HUES48 (cell line): Measurements from ENCODE around the gene LARP1.
"Not testable (repeated sequence)": the region's sequence is repeated elsewhere in the genome, so short reads cannot be mapped to it uniquely, and the experiment has no call there.

Source experiments
- H3K27ac ChIP-seq: one replicate; pipeline ENCODE4 v1.7.0; 2013; ENCODE audit warnings: low read depth, low read length, inconsistent platforms
- H3K27me3 ChIP-seq: 2 replicates; pipeline ENCODE4 v1.6.1; 2013; ENCODE audit warnings: mild to moderate bottlenecking, low read length; ENCODE audit not compliant: control insufficient read depth, insufficient read depth
- H3K36me3 ChIP-seq: 2 replicates; pipeline ENCODE4 v1.6.1; 2013; ENCODE audit warnings: low read length; ENCODE audit not compliant: control insufficient read depth, insufficient read depth
- H3K4me1 ChIP-seq: 2 replicates; pipeline ENCODE4 v1.6.1; 2013; ENCODE audit warnings: mild to moderate bottlenecking, low read length; ENCODE audit not compliant: control insufficient read depth, insufficient read depth
- H3K4me3 ChIP-seq: 2 replicates; pipeline ENCODE4 v1.5.1; 2013; ENCODE audit warnings: mild to moderate bottlenecking, low read depth, low read length
- H3K9ac ChIP-seq: 2 replicates; pipeline ENCODE4 v1.6.1; 2013; ENCODE audit warnings: mild to moderate bottlenecking, low read depth, low read length, moderate library complexity
- H3K9me3 ChIP-seq: 2 replicates; pipeline ENCODE4 v1.6.1; 2013; ENCODE audit warnings: low read length; ENCODE audit not compliant: control insufficient read depth, insufficient read depth

The LARP1 gene

DNA sequence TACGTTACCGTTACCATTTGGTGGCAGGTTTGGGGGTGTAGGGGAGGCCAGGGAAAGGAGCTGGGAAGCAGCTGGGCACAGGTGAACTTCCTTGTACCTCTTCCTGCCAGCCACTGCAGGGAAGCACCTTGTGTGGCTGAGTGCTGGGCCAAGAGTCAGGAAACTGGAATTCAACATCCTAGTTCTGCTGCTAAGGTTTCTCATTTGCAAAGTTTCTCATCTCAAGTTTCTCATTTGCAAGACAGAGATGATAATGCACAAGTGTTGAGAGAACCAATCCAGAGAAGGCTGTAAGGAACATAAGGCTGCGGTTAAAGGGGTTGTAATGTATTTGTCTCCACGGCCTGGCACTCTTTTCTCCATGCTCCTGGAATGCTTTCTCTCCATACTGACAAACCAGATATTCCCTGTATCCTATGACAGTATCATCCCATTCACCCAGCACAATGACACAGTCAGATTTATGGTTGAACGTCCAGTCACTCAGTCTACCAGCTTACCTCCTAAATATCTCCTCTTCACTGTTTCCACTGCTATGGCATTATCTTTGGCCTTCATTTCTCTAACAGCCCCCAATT lies 33.6 kb upstream of the LARP1 start:
- H3K36me3 ChIP-seq, result peaks cover 4% of the 10 kb centered on the region; the same call in 1 of the 2 replicates
- no peaks in the 10 kb centered on the region for H3K27me3 ChIP-seq
- H3K4me3 ChIP-seq, result peak overlapping the region; percentile 40
- H3K27ac ChIP-seq, result peak overlapping the region; percentile 61
- H3K9me3 ChIP-seq, result no peaks in the 10 kb centered on the region
- no peak overlapping the region for H3K9ac ChIP-seq
- peaks cover 24% of the 10 kb centered on the region for H3K4me1 ChIP-seq

DNA sequence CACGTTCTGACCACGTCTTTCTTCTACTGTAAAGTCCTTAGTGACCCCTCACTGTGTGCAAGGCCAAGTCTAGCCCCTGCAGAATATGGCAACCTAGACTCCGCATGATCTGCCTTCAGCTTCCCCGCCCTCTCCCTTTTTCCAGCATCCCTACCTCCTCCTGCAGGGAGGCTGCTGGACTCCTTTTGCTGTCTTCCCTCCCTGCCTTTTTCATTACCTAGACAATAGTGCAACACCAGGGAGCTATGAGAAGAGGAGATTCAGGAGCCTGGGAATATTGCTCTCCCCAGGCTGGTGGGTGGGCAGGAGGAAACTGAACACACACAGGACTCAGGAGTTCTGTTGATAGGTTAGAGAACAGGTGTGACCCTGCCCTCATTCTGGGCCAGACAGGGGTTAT lies 33.1 kb upstream of the LARP1 start:
- H3K4me1 ChIP-seq, result peaks cover 24% of the 10 kb centered on the region
- H3K9ac ChIP-seq, result no peak overlapping the region
- no peaks in the 10 kb centered on the region for H3K9me3 ChIP-seq
- peak overlapping the region; percentile 40; the same call in 1 of the 2 replicates for H3K4me3 ChIP-seq
- no peaks in the 10 kb centered on the region for H3K27me3 ChIP-seq
- peaks cover 4% of the 10 kb centered on the region; the same call in 1 of the 2 replicates for H3K36me3 ChIP-seq
- peak overlapping the region; percentile 61 for H3K27ac ChIP-seq

DNA sequence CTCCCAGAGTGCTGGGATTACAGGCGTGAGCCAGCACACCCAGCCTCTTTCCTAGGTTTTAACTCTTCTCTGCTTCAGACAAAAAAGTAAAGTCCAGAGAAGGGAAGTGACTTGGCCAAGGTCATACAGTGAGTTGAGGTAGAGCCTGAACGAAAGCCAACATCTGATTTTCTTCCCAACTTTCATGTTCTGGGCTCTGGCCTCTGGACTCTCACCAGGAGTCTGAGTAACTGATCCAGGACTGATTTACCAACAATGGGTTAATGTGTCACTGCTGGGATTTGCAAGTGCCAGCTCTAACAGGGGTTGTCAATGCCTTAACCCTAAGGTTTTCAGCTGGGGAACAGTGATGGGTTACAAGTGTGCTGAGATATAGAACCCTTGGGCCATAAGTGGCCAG lies 32.2 kb upstream of the LARP1 start:
- Histone ChIP-seq H3K9me3 (no peaks in the 10 kb centered on the region), H3K36me3 (no peaks in the 10 kb centered on the region)

DNA sequence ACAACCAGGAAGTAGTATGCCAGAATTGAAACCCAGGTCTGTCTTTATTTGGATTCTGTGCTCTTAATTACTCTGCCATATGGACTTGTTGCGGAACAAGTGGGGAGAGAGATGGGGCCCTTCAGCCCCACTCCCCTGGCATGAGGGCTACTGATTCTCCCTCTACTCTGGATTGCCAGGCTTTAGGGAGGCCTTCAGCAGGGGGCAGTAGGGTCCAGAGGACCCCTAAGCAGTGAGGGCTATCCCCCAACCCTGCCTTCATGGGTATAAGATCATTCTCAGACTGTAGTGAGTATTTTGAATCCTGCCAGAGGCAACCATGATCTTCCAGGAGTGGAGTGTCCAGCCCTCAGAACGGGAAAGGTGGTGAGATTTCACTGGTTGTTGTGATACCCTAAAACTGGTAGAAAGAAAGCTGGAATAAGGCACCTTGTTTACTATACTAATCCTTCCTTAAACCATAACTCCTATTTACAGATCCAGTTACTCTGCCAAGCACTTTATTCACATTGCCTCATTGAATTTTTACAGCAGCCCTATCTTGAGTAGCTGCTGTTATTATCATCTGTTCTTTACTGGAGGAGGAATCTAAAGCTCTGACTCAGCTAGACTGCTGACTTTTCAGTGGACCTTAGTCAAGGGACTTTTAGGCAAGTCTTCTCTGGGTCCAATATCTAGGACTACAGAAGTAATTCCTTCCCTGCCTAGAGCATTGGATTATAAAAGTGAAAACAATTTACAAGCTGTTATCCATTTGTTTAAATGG lies 31.3 kb upstream of the LARP1 start:
- Histone ChIP-seq H3K36me3 (no peaks in the 10 kb centered on the region), H3K9ac (no peak overlapping the region), H3K4me3 (no peak overlapping the region), H3K4me1 (peaks cover 24% of the 10 kb centered on the region), H3K27me3 (no peaks in the 10 kb centered on the region), H3K9me3 (no peaks in the 10 kb centered on the region), H3K27ac (no peak overlapping the region)

More for the DNA sequence above, 32.2 kb upstream of the LARP1 start:
- H3K4me1 ChIP-seq, result peaks cover 24% of the 10 kb centered on the region
- no peak overlapping the region for H3K4me3 ChIP-seq
- no peaks in the 10 kb centered on the region for H3K27me3 ChIP-seq
- H3K9ac ChIP-seq, result no peak overlapping the region
- no peak overlapping the region for H3K27ac ChIP-seq

DNA sequence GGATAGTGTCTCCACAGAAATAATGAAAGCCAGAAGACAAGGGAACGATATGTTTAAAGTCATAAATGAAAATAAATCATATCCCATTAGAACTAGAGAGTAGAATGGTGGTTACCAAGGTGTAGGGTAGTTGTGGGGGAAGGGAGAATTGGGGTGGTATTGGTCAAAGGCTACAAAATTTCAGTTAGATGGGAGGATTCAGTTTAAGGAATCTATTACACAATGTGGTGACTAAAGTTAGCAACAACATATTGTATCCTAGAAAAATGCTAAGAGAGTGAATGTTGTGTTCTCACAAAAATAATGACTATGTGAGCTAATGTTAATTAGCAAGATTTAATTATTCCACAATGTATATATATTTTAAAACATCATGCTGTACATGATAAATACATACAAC lies 27.8 kb upstream of the LARP1 start:
- Histone ChIP-seq H3K27ac (no peak overlapping the region), H3K27me3 (no peaks in the 10 kb centered on the region), H3K4me1 (peaks cover 2% of the 10 kb centered on the region), H3K4me3 (no peak overlapping the region), H3K36me3 (no peaks in the 10 kb centered on the region), H3K9me3 (no peaks in the 10 kb centered on the region), H3K9ac (no peak overlapping the region)

DNA sequence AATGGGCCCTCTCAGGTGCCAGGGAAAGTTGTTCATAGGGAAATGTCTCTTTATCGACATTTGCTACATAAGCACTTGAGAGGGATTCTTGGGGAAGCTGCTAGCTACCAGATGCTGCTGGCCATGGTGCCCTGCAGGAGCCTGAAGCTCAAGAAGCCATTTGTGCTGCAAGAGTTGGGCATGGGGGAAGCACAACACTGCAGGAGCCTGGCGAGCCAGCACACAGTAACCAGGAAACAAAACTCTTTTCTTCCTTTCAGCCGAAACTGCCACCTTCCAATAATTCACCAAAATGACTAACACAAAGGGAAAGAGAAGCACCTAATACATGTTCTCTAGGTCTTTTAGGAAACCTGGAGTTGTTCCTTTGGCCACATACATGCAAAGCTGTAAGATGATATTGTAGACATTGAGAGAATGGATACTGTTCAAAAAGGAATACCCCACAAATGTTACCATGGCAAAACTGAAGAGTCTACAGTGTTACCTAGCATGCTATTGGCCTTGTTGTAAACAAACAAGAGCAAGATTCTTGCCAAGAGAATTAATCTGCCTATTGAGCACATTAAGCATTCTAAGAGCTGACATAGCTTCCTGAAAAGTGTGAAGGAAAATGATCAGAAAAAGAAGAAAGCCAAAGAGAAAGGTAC lies 26.1 kb upstream of the LARP1 start:
- Histone ChIP-seq H3K27me3 (no peaks in the 10 kb centered on the region), H3K4me3 (no peak overlapping the region), H3K9me3 (no peaks in the 10 kb centered on the region), H3K4me1 (no peaks in the 10 kb centered on the region), H3K9ac (no peak overlapping the region), H3K36me3 (no peaks in the 10 kb centered on the region), H3K27ac (no peak overlapping the region)

DNA sequence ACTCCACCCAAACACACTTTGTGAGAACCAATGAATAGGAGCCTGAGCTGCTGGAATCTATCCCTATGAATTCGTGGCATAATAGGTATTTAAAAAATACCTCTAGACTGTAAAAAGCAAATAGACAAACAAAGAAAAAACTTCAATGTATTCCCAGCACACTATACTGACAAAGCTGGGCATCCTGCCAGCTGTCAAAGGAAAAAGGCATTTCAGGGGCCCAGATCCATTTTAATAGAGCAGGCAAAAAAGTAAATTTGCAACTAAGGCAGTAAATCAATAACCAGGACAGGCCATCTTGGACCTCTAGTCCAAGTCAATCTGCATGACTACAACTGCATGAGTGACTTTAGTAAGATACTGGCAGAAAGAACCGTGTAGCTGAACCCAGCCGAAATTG lies 25.6 kb upstream of the LARP1 start:
- Histone ChIP-seq H3K4me3 (no peak overlapping the region), H3K27ac (no peak overlapping the region), H3K36me3 (no peaks in the 10 kb centered on the region), H3K9me3 (no peaks in the 10 kb centered on the region), H3K9ac (no peak overlapping the region), H3K4me1 (no peaks in the 10 kb centered on the region), H3K27me3 (no peaks in the 10 kb centered on the region)

DNA sequence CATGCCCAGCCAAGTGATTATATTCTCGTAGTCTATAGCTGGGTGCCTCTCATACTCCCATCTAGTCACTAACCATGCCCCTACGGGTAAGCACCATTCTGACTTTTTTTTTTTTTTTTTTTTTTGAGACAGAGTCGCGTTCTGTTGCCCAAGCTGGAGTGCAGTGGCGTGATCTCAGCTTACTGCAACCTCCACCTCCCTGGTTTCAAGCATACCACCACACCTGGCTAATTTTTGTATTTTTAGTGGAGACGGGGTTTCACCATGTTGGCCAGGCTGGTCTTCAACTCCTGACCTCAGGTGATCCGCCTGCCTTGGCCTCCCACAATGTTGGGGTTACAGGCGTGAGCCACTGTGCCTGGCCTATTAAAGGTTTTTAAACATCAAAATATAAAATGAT lies 24.4 kb upstream of the LARP1 start:
- not testable (repeated sequence) for H3K27me3 ChIP-seq, H3K9ac ChIP-seq, H3K27ac ChIP-seq, H3K4me3 ChIP-seq, H3K36me3 ChIP-seq, H3K9me3 ChIP-seq, H3K4me1 ChIP-seq

DNA sequence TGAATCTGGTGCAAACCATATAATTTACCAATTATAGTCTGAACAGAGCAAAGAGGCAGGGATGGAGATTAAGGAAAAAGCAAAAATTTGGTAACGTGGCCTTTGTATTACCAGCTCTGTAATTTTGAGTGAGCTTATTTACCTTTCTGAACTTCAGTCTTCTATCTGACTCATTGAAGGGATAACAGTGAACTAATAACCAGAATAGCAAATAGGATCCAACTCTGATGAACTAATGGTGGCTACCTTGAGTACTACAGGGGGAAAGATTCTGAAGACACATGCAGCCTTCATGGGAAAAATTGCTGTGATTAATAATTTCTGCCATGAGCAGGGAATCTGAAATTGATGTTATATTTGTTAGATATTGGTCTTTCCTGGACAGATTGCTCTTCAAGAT lies 23.0 kb upstream of the LARP1 start:
- Histone ChIP-seq H3K27me3 (no peaks in the 10 kb centered on the region), H3K27ac (no peak overlapping the region), H3K9me3 (no peaks in the 10 kb centered on the region), H3K4me1 (no peaks in the 10 kb centered on the region), H3K36me3 (no peaks in the 10 kb centered on the region; the same call in 1 of the 2 replicates), H3K4me3 (no peak overlapping the region), H3K9ac (no peak overlapping the region)

DNA sequence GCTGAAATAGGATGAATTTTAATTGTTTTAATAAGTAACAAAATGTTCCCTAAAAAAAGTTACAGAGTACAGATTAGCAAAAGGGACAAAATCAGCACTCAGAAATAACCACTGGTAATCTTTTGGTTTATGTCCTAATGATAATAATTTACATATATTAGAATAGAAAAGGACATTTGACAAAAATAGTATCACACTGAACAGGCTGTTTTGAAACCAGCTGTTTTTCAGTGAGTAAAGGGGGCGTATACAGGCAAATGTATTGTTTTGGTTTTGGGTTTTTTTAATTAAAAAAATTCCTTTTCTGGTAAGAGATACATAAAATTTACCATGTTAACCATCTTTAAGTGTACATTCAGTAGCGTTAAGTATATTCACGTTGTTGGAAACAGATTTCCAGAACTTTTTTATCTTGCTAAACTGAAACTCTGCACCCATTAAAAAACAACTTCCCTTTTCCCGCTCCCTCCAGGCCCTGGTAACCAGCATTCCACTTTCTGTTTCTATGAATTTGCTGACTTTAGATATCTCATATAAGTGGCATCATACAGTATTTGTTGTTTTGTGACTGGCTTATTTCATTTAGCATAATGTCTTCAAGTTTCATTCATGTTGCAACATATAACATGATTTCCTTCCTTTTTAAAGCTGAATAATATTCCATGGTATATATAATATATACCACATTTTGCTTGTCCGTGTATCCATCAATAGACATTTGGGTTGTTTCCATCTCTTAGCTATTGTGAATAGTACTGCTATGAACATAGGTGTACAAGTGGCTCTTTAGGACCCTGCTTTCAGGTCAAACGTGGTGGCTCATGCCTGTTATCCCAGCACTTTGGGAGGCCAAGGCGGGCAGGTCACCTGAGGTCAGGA lies 20.6 kb upstream of the LARP1 start:
- no peak overlapping the region for H3K9ac ChIP-seq
- no peak overlapping the region for H3K4me3 ChIP-seq
- H3K27ac ChIP-seq, result no peak overlapping the region
- H3K4me1 ChIP-seq, result no peaks in the 10 kb centered on the region
- H3K9me3 ChIP-seq, result no peaks in the 10 kb centered on the region
- no peaks in the 10 kb centered on the region for H3K27me3 ChIP-seq
- peaks cover 4% of the 10 kb centered on the region; the same call in 1 of the 2 replicates for H3K36me3 ChIP-seq
